Suppressor macrophage treated with lipopolysaccharide for 4 hours (primary cell): Measurements from ENCODE around the gene SURF6.

Experiments used
- DNase-seq: peaks from one replicate; pipeline ENCODE4 v3.0.0-alpha.2; 2020

SURF6 gene

GRCh38 chr9:133367221-133367620 lies 31.2 kb upstream of the SURF6 start:
- no peak for DNase-seq

DNA sequence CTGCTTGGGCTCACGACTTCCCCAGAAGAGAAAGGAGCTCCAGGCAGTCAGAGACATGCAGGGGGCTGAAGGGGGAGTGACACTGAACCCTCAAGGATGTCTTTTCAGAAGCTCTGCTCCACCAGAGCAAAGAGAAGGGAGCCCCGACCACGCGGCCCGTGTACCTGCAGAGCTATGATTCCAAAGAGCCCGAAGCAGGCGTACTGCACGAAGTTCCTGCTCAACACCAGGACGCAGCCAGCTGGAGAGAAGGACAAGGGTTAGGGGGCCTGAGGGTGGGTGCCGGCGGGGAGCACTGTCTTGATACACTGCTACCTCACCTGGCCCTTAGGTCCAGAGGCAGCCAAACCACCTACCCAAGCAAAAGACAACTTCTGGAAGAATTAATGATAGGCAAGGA lies 30.4 kb upstream of the SURF6 start:
- no peak for DNase-seq

GRCh38 chr9:133362359-133363044 lies 26.5 kb upstream of the SURF6 start:
- no peak for DNase-seq

DNA sequence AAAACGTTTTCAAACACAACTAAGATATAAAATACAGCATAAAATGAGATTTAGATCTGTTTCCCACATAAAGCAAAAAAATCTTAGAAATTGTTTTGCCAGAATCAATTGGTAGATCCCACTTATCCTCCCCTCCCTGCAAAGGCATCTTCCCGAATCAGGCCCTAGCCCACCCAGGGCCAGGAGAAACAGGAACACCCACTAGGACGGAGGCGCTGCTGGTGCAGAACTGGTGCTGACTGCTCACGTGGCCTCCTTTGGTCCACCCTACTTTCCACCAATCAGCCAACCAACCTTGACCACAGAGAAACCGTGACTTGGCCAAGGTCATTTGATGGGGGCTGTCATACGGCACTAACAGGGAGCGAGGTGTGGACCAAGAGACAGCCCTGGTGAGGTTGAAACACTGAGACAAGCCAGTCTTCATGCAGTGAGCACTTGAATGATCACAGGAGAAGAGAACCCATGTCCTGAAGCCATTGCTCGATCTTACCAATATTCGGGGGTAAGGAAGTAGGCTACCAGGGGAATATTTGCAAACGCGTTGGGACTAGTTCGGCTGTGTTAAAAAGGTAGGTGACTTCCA lies 25.6 kb upstream of the SURF6 start:
- no peak for DNase-seq

DNA sequence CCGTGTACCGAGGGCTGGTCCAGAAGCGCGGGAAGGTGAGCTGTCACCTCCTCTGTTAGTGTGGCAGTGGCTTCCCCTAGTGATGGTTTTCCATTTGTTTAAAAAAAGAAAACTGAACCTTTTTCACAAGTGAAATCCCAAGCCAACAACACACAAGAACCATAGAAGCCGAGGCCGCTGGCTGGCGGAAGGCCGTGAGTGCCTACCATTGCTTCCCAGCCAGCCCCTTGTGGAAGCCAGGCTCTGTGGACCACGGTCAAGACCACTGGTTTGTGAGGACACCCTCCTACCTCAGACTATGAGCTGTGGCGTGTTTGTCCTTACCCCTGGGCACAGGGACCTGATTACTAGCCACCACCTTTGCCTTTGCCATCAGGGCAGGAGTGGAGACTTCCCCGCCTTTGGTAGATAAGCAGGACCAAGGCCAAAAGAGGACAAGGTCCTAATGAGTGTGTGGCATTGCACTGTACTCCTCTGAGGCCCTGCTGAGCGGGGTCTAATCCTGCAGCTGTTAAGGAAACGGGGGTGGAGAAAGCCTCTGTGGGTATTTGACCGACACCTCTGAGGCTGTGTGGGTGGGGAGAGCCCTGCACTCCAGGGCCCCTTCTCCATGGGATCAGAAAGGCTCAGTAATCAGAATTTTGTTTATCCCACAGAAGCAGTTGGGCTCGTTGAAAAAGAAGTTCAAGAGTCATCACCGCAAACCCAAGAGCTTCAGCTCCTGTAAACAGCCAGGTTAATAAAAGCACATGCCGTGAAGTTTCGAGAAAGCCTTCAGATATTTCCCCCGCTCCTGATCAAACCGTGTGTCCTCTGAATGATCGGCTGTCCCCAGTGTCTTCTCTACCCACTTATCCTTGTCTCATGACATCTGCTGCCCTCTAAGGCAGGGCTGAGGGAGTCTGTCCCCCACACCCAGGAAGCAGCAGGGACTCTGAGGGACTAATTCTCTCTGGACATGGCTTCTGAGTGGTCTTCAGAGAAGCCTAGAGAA lies 24.7 kb upstream of the SURF6 start:
- no peak for DNase-seq

DNA sequence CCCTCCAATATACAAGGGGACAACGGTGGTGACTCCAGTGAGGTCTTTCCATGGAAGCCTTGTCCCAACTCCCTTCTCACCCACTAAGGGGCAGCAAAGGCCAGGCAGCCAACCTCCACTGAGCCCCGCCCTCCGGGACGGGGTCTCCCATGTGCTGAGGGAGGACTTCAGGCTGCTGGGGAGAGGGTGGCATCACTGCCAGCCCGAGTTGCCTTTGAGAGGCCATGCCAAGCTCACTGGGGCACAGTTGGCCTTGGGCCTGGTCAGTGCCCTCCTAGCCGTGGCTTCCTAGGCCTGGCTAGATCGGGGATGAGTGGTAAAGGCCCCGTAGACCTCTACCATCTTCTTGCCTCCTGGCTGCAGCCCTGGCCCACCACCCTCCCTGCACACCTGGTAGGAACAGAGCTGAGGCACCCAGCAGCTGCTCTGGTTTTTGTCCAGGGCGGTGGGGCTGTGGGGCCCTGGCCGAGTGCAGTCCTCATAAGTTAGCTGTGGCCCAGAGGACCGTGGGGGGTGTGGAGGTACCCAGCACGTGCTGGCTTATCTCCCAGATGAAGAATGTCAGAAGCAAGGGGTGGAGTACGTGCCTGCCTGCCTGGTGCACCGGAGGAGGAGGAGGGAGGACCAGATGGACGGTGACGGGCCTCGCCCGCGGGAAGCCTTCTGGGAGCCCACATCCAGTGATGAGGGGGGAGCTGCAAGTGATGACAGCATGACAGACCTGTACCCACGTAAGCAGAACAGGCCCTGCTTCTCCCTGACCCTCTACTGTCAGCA lies 23.6 kb upstream of the SURF6 start:
- DNase-seq, result no peak

DNA sequence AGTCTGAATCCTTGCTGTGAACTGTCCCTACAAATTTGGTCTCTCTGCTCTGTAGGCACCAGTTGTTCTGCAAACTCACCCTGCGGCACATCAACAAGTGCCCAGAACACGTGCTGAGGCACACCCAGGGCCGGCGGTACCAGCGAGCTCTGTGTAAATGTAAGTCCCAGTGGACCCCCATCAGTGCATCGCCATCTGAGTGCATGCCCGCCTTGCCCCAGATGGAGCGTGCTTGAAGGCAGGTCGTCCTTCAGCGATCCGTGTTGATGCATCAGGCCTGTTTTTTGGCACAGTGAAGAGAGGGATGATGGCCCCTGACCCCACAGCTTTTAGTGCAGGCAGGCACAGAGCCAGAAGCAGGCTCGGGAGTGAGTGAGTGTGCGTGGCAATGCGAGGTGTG lies 21.7 kb upstream of the SURF6 start:
- no peak for DNase-seq

- DNase-seq, result peak; percentile 94
These were observed 20.6 kb upstream of the SURF6 start, which contains the start of the genes SURF1 and SURF2 for GRCh38 chr9:133356391-133357091. TSS of gene SURF1 (minus strand) at chr9:133356487. CDS start at chr9:133356453, 34 bp downstream. TSS of gene SURF2 (plus strand) at chr9:133356550. CDS start at chr9:133356593, 43 bp downstream.

DNA sequence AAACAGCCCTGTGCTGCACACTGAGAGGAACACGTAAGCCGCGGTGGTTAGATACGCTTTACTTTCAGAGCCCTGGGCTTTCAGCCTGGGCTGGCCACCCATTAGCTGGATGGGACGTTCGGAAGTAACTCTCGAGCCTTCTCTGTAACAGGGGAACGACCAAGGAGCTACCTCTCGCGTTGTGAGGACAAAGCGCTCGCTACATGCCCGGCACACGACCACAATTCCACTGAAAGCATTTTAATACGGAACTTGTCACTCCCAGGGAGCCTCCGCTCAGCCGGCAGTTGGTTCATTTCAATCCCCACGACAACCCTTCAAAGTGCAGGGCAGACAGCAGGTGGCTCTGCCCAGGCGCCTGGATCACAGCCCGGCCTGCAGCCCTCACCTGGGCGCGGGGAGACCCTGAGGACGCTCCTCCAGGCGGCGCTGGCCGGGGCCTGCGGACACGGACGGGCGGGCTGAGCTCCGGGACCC lies 19.9 kb upstream of the SURF6 start:
- DNase-seq, result no peak

DNA sequence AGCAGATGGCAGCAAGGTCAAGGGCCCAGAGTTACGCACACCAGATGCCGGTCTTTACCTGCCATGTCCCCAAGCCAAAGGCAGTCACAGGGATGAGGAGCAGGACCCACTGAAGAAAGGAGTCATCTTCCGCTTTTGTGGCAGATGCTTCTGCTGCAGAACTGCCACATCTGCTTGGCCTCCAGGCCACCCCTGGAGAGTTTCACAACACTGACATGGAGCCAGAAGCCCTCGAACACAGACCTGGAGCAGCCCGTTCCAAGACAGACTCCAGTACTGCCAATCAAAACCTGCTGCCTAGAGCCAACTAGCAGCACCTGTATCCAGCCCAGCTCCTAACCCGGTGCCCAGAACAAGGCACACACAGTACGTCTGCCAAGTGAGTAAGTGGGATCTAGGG lies 18.8 kb upstream of the SURF6 start:
- no peak for DNase-seq

DNA sequence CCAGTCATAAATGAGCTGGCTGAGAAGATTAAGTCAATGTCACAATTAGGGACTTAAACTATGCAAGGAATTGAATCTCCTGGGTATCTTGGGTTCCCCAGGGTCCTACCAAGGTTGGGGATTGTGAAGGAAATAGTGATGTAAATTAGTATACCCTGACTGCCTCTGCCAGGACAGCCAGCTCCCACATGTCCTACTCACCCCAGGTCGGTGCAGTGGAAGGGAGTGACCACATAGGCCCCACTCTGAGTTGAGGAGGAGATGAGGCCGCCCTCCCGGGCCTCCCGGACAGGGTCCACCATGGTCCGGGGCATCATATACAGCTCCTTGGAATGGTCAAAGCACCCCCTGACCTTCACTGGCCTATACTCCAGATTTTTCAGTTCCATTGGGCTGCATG lies 17.6 kb upstream of the SURF6 start:
- no peak for DNase-seq

DNA sequence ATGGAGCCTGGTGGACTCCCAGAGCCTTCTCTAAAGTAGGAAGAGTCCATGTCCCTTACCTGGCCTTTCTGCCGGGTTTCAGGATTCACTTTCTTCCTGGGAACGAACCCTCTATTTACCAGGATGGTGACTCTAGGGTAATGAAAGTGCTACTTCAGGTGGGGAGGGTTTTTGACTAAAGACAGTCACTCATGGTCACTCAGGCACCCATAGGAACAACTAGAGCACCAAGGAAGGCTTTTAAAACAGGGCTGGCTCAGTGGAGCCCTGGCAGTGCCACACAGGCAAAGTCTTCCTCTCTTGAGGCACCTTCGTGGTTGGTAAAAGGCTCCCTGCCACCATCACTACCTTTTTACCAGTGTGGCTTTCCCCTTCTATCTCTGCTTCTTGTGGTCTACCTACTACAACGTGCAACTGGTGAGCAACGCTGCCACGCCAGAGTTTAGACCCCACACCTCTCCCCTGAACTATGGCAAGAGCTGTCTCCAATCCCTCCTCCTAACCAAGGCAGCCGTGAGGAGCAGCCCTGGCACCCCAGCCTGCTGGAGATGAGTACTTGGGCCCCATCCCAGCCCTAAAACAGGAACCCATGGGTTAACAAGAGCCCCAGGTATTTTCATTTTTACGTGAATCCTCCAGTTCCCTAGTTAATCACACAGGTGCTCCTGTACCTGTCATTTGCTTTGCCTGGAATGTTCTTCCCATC lies 16.8 kb upstream of the SURF6 start:
- DNase-seq, result no peak

GRCh38 chr9:133351908-133352634 lies 16.1 kb upstream of the SURF6 start:
- peak; percentile 68 for DNase-seq

DNA sequence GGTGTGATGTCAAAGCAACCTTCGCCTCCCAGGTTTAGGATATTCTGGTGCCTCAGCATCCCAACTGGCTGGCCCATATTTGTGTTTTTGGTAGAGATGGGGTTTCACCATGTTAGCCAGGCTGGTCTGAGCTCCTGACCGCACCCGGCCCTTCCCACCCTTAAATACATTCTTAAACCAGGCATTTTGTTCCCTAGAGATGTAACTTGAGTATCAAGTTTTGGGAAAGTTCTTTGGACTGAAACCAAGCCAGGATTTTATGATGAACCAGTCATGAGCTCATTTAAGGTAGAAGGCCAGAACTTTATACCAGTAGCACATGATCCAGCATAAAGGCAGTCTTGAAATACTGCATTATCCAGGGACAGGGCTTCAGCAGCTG lies 15.5 kb upstream of the SURF6 start:
- no peak for DNase-seq

- no peak for DNase-seq
These were observed 14.1 kb upstream of the SURF6 start for GRCh38 chr9:133349965-133350616.

DNA sequence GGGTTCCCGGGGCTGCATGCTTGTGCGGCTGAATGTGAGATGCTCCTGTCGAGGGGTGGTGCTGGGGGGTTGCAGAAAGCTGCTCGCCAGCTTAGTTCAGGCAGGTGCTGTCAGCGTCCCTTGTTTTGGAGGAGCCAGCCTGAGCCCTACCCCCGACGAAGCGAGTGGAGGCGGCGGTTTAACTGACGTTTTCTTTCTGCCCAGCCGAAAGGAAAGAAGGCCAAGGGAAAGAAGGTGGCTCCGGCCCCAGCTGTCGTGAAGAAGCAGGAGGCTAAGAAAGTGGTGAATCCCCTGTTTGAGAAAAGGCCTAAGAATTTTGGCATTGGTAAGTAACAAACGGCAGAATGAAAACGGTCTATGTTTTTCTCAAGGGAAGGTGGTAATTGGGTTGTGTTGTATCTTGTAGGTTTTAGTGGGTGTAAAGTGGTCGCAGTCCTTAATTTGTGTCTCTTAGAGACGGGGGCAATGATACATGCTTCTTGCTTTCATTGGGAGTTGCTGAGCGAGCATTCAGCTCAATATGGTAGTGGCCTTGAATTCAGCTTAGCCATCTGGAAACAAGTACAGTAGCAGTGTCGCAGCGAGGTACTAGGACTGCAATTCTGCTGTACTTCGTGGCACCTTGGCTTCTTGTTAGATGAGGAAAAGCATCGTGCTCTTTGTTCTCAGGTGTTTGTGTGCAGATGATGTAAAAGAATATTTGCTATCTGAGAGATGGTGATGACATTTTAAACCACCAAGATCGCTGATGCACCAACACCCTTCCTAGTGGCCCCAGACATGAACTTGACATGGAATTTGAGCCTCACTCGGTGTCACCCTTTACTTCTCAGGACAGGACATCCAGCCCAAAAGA lies 13.0 kb upstream of the SURF6 start:
- DNase-seq, result no peak

GRCh38 chr9:133347985-133348717 lies 12.2 kb upstream of the SURF6 start, which contains the start of the genes MED22 and RPL7A:
TSS of gene MED22 (minus strand) at chr9:133348131. CDS start at chr9:133346662, 1,469 bp downstream.
TSS of gene RPL7A (plus strand) at chr9:133348218. CDS start at chr9:133348244, 26 bp downstream.
- DNase-seq, result peak; percentile 97

DNA sequence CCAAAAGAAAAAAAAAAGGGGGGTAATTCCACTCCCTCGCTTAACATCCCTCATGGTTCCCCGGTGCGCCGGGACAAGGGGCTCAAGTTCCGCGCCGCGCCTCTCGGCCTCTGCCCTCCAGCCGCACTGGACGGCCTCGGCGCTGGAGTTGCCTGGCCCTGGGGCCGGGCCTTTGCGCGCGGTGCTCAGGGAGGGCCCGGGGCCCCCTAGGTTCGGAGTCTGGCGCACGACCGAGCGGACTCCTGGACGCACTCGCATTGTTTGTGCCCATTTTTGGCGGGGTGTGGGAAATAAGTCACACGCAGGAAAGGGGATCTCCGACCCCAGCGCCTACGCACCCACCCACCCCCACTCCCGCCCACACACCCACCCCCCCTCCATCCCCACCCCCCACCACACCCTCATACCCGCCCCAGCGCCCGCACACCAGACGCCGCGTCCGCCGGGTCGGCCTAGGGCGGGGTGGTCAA lies 11.6 kb upstream of the SURF6 start:
- peak; percentile 41 for DNase-seq
